Measurements from ENCODE around the gene WIPF1.

DNA sequence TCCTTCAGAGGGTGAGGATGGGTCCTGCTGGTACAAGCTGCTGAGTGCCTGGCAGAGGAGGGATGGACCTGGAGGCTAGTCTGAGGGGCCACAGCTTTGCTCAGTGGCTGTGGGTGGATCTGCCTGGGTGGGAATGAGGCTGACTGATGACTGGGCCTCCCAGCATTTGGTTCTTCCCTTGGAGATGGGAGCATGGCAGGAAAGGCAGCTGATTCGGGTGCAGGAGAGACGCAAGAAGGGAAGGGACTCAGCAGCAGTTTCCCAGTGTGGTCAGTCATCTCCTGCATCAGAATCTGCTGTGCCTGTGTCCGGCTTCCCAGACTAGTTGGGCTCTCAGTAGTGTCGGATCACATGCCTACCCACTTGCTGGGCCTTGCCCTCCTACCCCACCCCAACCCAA lies 7.3 kb downstream of the WIPF1 start:
- TF ChIP-seq CTCF (IDR thresholded peaks at IDR 0.05) (no peak), POLR2AphosphoS5 (IDR thresholded peaks at IDR 0.05) (no peak)

Measured in esophagus muscularis mucosa (tissue), 3 donors.